GM12872 (cell line): ENCODE data around the gene CCNQ.

ENCODE experiments used
- CTCF ChIP-seq: IDR thresholded peaks from 3 replicates; pipeline ENCODE4 v1.5.1; 2011; ENCODE audit warnings: low read depth, mild to moderate bottlenecking, low read length, moderate library complexity; ENCODE audit not compliant: insufficient read depth

CCNQ gene

DNA sequence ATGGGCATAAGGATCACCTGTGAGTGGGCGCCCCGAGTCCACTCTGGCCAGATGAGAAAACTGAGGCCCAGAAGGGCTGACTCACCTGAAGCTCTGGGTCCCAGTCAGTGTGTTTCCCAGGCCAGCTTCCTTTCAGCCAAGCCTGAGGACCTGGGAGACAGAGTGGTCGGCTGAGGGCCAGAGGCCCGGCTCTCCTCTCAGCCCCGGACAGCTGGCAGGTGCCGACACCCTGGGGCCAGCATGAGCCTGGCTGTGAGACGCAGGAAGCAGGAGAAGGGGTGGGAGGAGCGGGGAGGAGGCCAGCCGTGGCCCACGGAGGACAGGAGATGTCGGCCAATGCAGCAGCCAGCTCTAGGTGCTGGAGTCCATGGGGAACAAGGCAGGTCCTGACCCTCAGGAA lies 52.6 kb downstream of the CCNQ start:
- TF ChIP-seq CTCF, result no peak

DNA sequence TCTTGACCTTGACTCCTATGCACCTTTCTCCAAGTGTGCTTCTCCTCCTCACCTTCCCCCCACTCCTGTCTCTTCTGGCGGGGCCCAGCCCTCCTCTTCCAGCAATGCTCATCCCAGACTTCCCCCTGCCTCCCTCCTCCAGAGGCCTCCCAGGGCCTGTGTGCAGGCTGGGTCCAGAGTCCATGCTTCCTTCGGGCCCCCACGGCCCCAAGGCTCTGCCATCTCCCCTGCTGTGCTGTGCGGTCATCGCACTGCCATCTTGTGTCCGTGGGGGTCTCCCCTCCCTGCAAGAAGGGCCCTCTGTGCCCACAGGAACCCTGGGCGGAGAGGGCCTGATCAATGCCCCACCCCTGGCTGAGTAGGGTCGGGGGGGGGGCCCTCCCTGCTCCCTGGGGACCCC lies 54.2 kb downstream of the CCNQ start:
- TF ChIP-seq CTCF, result no peak

- no peak for TF ChIP-seq CTCF
Observed at GRCh38 chrX:153539979-153540358, 59.0 kb downstream of the CCNQ start.

- peak; percentile 84 for TF ChIP-seq CTCF
Observed at GRCh38 chrX:153539171-153539978, 59.6 kb downstream of the CCNQ start.

DNA sequence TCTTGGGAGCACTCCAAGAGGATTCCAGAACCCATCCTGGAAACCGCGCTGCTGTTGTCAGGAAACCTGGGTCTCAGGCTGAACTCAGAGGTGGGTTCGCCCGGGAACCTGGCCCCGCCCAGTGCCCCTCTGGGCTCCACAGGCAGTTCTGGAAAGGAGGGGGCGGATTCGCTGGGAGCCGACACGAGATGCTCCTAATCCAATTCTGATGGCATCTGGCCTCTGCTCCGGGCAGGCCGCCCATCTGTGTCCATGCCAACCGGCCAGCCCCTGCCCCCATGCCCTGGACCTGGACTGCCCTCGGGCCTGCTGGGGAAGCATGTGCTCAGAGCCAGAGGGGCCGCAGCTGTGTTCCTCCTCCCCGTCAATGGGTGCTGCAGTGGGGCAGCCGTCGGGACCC lies 60.5 kb downstream of the CCNQ start:
- TF ChIP-seq CTCF, result no peak
